ENCODE results near the gene TRABD2B.

- no peak for TF ChIP-seq POLR2AphosphoS5 (IDR thresholded peaks at IDR 0.05; ENCODE audit: low read depth, low read length)
- TF ChIP-seq TAF1 (IDR thresholded peaks at IDR 0.05; ENCODE audit: borderline replicate concordance, insufficient read depth, low read length): no peak
- TF ChIP-seq REST (IDR thresholded peaks at IDR 0.05; ENCODE audit: insufficient read depth in 1 of 2, low read depth in 2 of 2, low read length in 2 of 2): no peak
- TF ChIP-seq SIN3A (IDR thresholded peaks at IDR 0.05; ENCODE audit: borderline replicate concordance, insufficient read depth, low read length): no peak
- TF ChIP-seq FOXP2 (optimal IDR thresholded peaks at IDR 0.05; ENCODE audit: borderline replicate concordance, extremely low read depth, extremely low read length, insufficient read depth): no peak
These were observed 9.9 kb upstream of the TRABD2B start for GRCh38 chr1:48007047-48007446.

Measured in PFSK-1 (cell line).